Pancreas (tissue), 10 donors: ENCODE data around the gene NT5C. TPM values are rescaled to one million over a fixed set of nuclear protein-coding genes. Genes with fewer than 3 reads are reported as not detected.

Source experiments
- ATAC-seq, 4 donors: fragments of 200-7000 bp; cut with Tn5 transposase; one replicate each; pipeline versions ENCODE4 v1.8.0 to v1.9.1; 2020; ENCODE audit warnings: mild to moderate bottlenecking in 4 of 4, moderate library complexity in 4 of 4
- DNase-seq, 6 donors: peaks; one replicate each; pipeline ENCODE4 v3.0.0-alpha.2; 2020
- FAIRE-seq: peaks from 2 replicates; lab custom pipeline; 2012; peaks lifted over from hg19 to GRCh38; lab: Jason Lieb, UNC
- H3K27ac ChIP-seq, 4 donors: fragments of 200-600 bp; sonication (generic); 1 replicate in 3 of 4; 2 replicates in 1 of 4; pipeline versions ENCODE4 v1.5.0 to v1.8.0; 2020
- H3K27me3 ChIP-seq, 4 donors: fragments of 200-600 bp; one replicate each; pipeline ENCODE4 v1.8.0; 2021
- H3K36me3 ChIP-seq, 3 donors: fragments of 200-600 bp; sonication (generic) in 1 of 3; one replicate each; pipeline versions ENCODE4 v1.5.0 to v1.8.0; 2020 to 2021
- H3K4me1 ChIP-seq, 3 donors: fragments of 200-600 bp; one replicate each; pipeline ENCODE4 v1.8.0; 2021
- H3K4me3 ChIP-seq, 4 donors: fragments of 200-600 bp; sonication (generic) in 2 of 4; one replicate each; pipeline versions ENCODE4 v1.5.0 to v1.8.0; 2020 to 2021
- H3K9me3 ChIP-seq, 4 donors: fragments of 200-600 bp; one replicate each; pipeline ENCODE4 v1.8.0; 2021
- WGBS, 2 donors: extraction: QIAGEN DNeasy Blood & Tissue Kit; methylation state at CpG; one replicate each; pipeline ENCODE4 v1.1.7; 2013; 5-methylcytosine and 5-hydroxymethylcytosine counted together
- intact Hi-C, 3 donors: fragments of 100-400 bp; cut with DNase I; formaldehyde crosslinking; loops; one replicate each; pipeline versions ENCODE4 v1.11.1 to v1.14.2; 2022
- polyA plus RNA-seq, 2 donors: library from polyadenylated mRNA; stranded (reverse); fragments of 200-250 nt; gene quantifications; one replicate each; pipeline ENCODE4 v1.2.3, GENCODE V29; 2013
- total RNA-seq, 6 donors: library from RNA; stranded (reverse); fragmentation: NEBNext Ultra II Directional in 4 of 6; extraction: Animal tissue kit (Norgen Biotek cat#: 25700) in 4 of 6; gene quantifications; one replicate each; pipeline versions ENCODE4 v1.2.1 to v1.2.4, GENCODE V29; 2021 to 2023
- TF ChIP-seq, protein P1 (sequence below), 4 donors: fragments of 200-600 bp; sonication (generic) in 3 of 4; IDR thresholded peaks; one replicate each; pipeline versions ENCODE4 v1.5.0 to v1.8.0; 2021; ENCODE audit warnings: antibody characterized with exemption in 4 of 4
- donor health status: healthy with polysubstance abuse.
- donor health status: DM: no; HTN: no; CAD: no; lungs with moderate emphysema.
- donor health status: DM: no; HTN: no; CAD: no.
- donor health status: control.
- donor health status: control.
- donor health status: Bipolar disorder and iron deficiency.
- donor health status: DM: yes; HTN: yes; CAD: no.
- donor health status: DM: no; HTN: no; CAD: no.
- donor health status: DM: no; HTN: no; CAD: no.
- donor health status: DM: yes; HTN: yes; CAD: no.

NT5C gene
- total and polyA plus RNA-seq, 8 donors = 14.4 to 76.3 (median 21.8) TPM

DNA sequence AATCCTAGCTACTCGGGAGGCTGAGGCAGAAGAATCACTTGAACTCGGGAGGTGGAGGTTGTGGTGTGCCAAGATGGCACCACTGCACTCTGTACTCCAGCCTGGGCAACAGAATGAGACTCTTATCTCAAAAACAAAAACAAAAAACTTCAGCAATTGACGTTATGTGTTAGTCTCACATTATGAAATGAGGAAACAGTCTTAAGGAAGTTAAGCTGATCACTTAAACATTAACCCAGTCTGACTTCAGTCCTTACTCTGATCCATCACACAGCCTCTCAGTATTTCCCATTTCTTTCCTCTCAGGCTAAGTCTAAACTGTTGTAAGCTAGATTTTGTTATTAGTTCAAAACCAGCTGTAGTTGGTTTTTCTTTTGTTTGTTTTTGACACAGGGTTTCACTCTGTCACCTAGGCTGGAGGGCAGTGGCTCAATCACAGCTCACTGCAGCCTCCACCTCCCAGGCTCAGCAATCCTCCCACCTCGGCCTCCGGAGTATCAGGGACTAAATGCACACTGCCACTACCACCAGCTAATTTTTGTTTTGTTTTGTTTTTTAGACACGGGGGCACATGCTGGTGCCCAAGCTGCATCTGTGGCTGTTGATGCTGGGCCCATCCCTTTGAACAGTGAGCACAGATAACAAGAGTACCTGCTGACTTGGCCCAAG is 16.5 kb upstream of the NT5C start:
- WGBS, 2 donors = 74 to 82% methylated on average over 6 of the region's 6 CpGs
- intact Hi-C loops = no loop called here
- Histone ChIP-seq H3K27ac (peak overlapping the region in 2 of 4 donors; percentile 34 to 58), H3K4me1 (peaks cover 0 to 13% (median 7%) of the 10 kb centered on the region in 3 donors), H3K9me3 (no peaks in the 10 kb centered on the region), H3K27me3 (no peaks in the 10 kb centered on the region), H3K36me3 (no peaks in the 10 kb centered on the region), H3K4me3 (no peak overlapping the region)
- DNase-seq (peak in 2 of 6 donors; percentile 1 to 30), FAIRE-seq (no peak), ATAC-seq (peak in 3 of 4 donors; percentile 52 to 84 (median 78))
- TF ChIP-seq, protein P1, sequence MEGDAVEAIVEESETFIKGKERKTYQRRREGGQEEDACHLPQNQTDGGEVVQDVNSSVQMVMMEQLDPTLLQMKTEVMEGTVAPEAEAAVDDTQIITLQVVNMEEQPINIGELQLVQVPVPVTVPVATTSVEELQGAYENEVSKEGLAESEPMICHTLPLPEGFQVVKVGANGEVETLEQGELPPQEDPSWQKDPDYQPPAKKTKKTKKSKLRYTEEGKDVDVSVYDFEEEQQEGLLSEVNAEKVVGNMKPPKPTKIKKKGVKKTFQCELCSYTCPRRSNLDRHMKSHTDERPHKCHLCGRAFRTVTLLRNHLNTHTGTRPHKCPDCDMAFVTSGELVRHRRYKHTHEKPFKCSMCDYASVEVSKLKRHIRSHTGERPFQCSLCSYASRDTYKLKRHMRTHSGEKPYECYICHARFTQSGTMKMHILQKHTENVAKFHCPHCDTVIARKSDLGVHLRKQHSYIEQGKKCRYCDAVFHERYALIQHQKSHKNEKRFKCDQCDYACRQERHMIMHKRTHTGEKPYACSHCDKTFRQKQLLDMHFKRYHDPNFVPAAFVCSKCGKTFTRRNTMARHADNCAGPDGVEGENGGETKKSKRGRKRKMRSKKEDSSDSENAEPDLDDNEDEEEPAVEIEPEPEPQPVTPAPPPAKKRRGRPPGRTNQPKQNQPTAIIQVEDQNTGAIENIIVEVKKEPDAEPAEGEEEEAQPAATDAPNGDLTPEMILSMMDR (IDR thresholded peaks at IDR 0.05) = no peak

DNA sequence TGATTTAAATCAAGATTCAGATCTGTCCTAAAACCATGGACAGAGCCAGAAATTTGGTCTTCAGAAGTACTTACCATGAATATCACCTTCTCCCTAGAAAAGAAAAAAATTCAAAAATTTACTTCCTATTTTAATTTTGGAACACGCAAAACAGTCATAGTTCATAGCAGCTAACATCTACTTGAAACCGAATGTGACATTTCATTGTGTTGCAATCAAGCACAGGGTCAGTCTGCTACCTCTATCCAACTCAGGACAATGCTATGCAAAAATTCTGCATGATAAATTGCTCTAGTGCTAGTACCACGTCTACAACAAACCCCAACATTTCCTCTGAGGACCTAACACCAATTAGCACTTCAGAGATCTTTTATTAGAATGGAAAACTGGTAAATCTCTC is 15.1 kb upstream of the NT5C start:
- intact Hi-C loops = no loop called here
- ATAC-seq = no peak
- Histone ChIP-seq H3K4me3 (no peak overlapping the region), H3K9me3 (no peaks in the 10 kb centered on the region), H3K36me3 (no peaks in the 10 kb centered on the region), H3K27ac (no peak overlapping the region), H3K4me1 (peaks cover 0 to 5% (median 0%) of the 10 kb centered on the region in 3 donors), H3K27me3 (no peaks in the 10 kb centered on the region)
- TF ChIP-seq, protein P1 (IDR thresholded peaks at IDR 0.05) = no peak
- 79 to 80% methylated on average over 3 of the region's 3 CpGs for WGBS, 2 donors
- no peak for FAIRE-seq
- no peak for DNase-seq

DNA sequence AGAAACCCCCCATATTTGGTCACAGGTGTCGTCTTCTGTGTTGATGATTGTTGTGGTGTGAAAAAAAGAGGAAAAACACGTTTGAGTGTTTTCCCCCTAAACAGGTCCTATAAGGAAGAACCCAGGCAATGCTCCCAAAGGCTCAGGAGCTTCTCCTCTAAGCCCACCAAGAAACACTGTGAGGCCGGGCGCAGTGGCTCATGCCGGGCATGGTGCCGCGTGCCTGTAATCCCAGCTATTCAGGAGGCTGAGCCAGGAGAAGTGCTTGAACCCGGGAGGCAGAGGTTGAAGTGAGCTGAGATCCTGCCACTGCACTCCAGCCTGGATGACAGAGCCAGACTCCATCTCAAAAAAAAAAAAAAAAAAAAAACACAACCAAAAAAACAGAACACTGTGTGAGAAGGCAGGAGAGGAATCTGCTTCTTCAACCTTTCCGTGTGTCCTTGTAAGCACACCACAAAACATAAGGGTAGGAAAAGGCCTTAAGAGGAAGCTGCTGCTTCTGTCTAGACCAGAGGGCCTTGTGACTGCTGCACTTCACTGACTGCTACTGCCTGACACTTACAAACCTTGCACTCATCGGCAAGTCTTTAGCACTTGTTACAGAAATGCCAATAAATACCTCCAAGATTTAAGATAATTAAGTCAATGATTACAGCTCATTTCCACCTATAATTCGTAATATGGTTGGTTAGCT is 13.4 kb upstream of the NT5C start:
- DNase-seq = peak in 2 of 6 donors; percentile 13 to 20
- H3K27ac ChIP-seq = no peak overlapping the region
- peak in 1 of 4 donors; percentile 73 for ATAC-seq
- no peak for FAIRE-seq
- no peaks in the 10 kb centered on the region for H3K9me3 ChIP-seq
- H3K27me3 ChIP-seq = no peaks in the 10 kb centered on the region
- H3K36me3 ChIP-seq = no peaks in the 10 kb centered on the region
- peaks cover 0 to 5% (median 0%) of the 10 kb centered on the region in 3 donors for H3K4me1 ChIP-seq
- TF ChIP-seq, protein P1 (IDR thresholded peaks at IDR 0.05) = no peak
- no peak overlapping the region for H3K4me3 ChIP-seq
- intact Hi-C loops = no loop called here
- 85 to 89% methylated on average over 11 of the region's 11 CpGs for WGBS, 2 donors

DNA sequence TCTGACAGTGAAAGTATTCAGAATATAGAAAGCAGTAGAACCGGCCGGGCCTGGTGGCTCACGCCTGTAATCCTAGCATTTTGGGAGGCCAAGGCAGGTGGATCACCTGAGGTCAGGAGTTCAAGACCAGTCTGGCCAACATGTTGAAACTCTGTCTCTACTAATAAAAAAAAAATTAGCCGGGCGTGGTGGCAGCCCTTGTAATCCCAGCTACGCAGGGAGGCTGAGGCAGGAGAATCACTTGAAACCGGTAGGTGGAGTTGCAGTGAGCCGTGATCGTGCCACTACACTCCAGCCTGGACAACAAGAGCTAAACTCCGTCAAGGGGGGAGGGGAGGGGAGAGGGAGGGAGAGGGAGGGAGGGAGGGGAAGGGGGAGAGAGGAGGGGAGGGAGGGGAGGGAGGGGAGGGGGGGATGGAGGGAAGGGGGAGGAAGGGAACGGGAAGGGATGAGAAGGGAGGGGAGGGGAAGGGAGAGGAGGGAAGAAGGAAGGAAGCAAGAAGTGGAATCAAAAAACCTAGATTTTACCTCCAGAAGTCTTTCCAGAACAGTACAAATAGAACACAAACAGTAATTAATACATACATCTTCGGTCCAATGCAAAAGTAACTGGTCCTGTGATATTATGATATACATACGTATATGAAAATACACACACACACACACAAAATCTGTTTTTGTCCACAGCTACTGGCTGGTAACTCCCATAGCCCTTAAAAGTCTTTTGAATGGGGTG is 10.9 kb upstream of the NT5C start:
- Histone ChIP-seq H3K36me3 (no peaks in the 10 kb centered on the region), H3K27me3 (no peaks in the 10 kb centered on the region), H3K27ac (no peak overlapping the region), H3K4me1 (no peaks in the 10 kb centered on the region), H3K9me3 (no peaks in the 10 kb centered on the region), H3K4me3 (no peak overlapping the region)
- DNase-seq = no peak
- TF ChIP-seq, protein P1 (IDR thresholded peaks at IDR 0.05) = no peak
- ATAC-seq = no peak
- 90 to 95% methylated on average over 12 of the region's 13 CpGs for WGBS, 2 donors
- no peak for FAIRE-seq
- intact Hi-C loops = no loop called here
